ENCODE results near the gene CPT1B. TPM values are rescaled to one million over a fixed set of nuclear protein-coding genes. Genes with fewer than 3 reads are reported as not detected.

CPT1B gene
- total RNA-seq, 1 donor from 2014 or later, result not detected

DNA sequence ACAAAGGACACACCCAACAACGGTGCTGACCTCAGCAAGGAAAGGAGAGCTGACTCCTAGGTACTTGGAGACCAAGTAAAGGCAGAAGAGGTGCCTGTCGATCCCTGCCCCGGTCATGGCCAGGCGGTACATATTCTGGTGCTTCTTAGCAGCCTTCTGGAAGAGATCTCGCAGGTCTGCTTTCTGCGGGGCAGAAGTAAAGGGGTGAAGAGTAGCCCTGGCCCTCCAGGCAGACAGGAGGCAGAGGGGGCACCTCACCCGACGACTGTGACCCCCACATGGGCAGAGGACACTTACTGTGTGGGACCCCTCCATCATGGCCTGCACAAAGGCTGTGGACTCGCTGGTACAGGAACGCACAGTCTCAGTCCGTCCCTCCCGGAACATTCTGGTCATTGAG, 7.4 kb downstream of the CPT1B start:
- no peak for DNase-seq (ENCODE audit: low spot score)

DNA sequence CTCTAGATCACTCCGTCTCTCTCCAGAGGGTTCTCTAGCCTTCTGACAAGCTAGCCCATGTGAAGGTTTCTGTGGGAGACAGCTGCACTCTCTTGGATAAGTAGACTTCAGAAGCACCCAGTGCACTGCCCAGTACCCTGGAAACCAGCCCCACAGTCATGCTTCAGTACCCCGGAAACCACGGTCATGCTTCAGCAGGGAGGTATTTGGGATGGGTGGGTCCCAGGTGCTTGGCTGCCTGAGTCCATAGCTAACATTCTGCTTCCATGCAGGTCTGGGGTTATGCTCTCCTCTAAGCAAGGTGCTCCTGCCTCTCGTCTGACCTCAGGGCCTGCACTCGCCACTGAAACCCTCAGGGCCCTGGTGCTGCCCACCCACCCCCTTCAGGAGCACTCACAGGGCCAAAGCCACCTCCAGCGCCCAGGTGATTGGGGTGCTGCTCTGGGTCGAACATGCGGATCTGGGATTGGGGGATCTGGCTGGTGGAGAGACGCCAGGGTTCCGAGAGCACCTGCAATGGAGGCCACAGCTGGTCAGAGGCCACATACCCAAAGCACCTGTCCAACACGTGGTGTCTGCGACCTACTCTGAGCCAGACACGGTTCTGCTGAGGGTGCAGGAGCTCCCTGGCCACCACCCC, 8.2 kb downstream of the CPT1B start:
- no peak for DNase-seq (ENCODE audit: low spot score)

DNA sequence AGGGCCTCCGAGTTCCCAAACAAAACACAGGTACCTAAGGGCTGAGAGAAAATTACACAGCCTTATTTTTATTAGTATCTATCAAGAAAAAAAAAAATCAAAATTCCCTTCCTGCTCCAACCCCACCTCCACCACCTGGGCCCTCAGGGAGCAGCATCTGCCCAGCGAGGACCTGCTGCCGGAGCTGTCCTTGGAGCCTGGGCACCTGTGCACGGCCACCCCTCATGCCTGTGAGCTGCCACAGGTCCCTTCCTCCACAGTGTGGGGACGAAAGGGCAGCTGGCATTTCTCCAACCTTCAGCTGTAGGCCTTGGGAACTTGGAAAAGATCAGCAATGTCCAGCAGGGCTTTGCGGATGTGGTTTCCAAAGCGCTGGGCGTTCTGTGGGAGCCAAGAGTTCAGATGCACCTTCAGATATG, 9.2 kb downstream of the CPT1B start:
- DNase-seq (ENCODE audit: low spot score), result no peak

DNA sequence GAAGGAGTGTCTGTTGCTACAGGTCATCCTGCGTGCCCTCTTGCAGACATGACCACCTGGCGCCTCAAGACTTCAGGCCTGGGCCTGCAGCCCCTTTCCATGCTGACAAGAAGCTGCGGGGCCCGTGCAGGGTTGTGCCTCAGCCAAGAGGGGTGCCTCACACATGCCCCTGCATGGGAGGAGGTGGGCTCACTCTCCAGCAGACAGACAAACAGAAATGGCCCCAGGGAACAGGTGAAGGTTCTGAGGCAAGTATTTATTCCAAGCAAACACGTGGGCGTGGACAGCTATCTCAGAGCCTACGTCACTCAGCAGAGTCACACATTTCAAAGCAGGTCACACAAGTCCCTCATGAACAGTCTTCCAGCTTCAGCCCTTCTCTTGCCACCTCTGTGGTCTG, 9.6 kb downstream of the CPT1B start:
- DNase-seq (ENCODE audit: low spot score), result peak; percentile 35

DNA sequence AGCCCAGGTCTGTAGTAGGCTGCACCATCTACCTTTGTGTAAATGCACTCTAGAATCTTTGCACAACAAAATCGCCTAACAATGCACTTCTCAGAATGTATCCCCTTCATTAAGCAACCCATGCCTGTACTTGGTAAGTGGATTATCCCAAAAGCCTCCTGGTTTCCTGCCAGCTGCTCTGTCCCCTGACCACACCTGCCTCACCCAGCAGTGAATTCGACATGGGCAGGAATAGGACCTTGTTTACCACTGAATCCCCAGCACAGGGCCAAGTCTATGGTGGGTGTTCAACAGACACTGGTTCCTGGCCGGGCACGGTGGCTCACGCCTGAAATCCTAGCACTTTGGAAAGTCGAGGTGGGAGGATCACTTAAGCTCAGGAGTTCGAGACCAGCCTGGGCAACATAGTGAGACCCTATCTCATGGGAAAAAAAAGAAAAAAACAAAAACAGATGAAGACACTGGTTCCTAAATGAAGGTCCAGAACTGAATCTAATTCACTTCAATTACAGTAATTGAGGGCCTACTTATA, 10.4 kb downstream of the CPT1B start:
- DNase-seq (ENCODE audit: low spot score), result no peak

DNA sequence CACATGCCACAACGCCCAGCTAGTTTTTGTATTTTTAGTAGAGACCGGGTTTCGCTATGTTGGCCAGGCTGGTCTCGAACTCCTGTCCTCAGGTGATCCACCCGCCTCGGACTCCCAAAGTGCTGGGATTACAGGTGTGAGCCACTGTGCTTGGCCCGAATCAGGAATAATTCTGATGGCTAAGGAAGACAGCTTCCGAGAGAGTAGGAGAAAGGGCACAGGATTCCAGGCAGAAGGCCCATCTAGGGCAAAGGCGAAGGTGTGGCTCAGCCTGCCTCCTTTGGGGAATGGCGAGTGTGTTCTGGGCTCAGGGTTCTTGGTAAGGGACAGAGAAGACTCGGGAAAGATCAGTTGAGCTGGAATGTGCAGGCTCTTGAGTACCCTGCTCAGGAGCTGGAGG, 13.9 kb downstream of the CPT1B start:
- DNase-seq (ENCODE audit: low spot score), result no peak

DNA sequence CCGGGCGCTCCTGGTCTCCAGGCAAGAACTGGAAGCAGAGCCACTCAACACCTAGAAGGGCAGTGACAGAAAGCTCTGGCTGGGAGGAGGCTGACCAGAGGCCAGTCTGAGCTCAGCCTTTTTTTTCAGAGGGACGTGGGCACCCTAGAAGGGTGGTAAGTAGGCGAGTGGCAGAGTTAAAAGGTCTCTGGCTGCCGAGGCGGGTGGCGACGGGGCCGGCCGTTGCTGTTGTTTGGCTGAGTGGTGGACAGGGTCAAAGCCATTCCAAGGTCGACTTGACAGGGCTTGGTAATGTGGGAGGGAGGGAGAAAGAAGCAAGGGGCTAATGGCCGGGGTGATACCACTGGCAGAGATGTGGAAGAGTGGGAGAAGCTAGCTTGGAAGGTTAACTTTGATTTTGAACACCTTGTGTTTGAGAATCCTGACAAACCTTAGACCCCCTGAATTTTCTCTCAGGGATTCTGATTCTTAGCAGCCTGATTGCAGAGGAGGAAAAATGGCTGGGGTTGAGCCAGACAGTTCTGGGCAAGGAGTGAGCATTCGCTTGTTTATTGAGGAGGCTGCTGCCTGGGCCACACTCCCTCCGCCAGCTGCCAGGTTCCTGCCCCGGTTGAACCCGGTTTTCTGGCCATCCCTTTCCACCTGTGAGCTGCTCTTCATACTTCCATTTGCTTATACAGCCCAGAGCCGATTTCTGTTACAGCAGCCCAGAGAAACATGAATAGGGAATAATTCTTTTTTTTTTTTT, 14.6 kb downstream of the CPT1B start:
- no peak for DNase-seq (ENCODE audit: low spot score)

DNA sequence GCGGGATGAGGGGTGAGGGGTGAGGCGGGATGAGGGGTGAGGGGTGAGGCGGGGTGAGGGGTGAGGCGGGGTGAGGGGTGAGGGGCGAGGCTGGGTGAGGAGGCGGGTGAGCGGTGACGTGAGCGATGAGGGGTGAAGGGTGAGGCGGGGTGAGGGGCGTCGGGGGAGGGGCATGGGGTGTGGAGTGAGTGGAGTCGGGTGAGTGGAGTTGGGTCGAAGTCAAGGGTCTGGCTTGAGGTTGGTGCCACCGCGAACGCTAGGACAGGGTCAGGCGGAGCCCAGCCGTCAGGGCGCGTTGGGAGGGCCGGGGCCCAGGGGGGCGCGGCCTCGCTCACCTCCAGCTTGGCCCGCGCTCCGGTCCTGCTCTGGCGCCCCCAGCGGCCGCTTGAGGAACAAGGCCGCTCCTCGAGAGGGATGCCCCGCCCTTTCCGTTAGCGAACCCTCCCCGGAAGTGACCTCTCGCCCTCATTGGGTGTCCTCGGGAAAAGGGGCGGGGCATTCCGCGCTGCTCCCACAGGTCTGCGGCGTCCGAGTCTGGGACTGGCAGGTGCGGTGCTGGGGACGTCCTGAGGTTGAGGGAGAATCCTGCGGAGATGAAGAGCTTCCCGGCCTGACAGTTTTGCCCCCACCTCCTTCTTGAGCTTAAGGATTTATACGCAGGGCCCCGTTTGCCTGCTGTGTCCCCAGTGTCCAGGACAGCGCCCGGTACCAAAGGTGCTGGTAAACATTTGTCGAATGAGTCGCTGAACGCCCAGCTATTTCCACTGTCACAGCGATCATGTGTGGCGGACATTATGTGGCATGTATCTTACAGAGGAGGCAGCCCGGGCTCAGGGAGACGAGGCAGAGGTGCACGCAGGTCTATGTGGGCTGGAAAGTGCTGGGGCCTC, 15.5 kb downstream of the CPT1B start, which contains the start of gene SYCE3:
TSS of gene SYCE3 (minus strand) at position 397 of the 890 bp plus-strand sequence. CDS start 6,514 bp downstream, outside the sequence.
- DNase-seq (ENCODE audit: low spot score), result peak; percentile 97

DNA sequence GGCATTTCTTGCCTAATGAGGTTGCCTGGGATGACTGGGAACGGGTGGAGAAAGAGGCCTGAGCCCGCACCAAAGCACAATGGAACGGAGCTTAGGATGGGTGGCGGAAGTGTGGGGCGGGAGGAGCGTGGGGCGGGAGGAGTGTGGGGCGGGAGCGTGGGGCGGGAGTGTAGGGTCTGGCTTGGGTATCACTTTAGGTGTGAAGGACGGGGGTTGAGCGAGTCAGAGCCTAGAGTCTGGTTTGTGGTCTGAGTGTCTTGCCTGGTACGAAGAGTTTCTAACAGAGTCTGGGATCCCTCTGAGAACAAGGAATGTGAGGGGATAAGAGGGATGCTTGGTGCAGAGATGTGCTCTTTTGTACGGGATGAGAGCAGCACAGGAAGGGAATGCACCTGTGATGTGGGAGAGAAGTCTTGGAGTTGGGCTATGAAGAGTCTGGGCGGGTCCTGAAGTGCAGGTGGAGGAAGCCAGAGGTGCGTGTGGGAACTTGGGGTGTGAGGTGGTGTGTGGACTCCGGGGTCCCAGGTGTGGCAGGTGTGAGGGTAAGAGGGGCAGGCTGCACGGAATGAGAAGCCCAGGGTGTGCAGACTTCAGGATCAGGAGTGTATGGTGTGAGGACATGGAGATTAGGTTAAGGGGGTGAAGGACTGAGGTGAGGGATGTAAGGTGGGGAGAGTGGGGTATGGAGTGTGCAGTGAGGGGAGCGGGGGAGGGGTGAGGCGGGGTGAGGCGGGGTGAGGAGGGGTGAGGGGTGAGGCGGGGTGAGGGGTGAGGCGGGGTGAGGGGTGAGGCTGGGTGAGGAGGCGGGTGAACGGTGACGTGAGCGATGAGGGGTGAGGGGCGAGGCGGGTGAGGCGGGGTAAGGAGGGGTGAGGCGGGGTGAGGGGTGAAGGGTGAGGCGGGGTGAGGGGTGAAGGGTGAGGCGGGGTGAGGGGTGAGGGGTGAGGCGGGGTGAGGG, 16.5 kb downstream of the CPT1B start:
- no peak for DNase-seq (ENCODE audit: low spot score)

DNA sequence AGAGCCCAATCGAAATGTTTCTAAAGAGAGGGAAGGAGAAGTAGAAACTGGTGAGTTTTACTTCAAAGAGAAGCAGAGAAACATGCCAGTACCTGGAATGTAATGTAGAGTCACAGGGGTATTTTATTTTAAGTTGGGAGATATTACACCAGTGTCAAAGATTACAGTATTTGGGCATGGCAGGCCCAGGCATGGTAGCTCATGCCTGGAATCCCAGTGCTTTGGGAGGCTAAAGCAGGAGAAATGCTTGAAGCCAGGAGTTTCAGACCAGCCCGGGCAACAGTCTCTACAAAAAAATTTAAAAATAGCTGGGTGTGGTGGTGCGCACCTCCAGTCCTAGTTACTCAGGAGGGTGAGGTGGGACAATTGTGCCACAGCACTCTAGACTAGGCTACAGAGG, 18.2 kb downstream of the CPT1B start:
- no peak for DNase-seq (ENCODE audit: low spot score)

DNA sequence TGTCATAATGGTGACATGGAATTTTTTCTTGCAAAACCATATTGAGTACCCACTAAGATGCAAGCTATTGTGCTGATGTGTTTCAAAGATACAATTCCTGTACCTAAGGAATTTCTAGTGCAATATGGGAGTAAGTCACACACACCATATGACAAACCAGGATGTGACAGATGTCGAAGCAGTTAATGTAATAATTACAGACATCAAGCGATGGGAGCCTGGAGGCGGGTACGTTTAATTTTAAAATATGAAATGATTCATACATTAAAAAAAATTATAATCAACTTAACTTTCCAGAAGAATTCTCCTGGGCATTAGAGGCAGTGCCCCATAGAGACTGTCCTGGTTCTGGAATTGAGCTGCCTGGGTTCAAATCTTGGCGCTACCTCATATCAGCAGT, 21.5 kb downstream of the CPT1B start:
- no peak for DNase-seq (ENCODE audit: low spot score)

DNA sequence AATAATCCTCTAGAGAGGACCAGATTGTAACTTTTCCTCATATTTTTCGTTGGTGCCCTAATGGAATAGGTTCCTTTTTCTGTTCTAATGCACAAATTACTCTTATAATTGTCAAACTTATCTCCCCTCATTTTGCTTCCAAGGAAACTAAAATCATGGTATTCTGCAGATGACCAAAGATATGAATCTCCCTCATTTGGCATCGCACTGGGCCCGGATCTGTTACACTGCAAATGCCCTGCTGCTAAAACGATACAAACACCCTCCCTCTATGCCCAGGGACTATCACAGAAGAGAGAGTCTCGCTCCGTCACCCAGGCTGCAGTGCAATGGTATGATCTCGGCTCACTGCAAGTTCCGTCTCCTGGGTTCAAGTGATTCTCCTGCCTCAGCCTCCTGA, 24.9 kb downstream of the CPT1B start:
- DNase-seq (ENCODE audit: low spot score), result no peak

DNA sequence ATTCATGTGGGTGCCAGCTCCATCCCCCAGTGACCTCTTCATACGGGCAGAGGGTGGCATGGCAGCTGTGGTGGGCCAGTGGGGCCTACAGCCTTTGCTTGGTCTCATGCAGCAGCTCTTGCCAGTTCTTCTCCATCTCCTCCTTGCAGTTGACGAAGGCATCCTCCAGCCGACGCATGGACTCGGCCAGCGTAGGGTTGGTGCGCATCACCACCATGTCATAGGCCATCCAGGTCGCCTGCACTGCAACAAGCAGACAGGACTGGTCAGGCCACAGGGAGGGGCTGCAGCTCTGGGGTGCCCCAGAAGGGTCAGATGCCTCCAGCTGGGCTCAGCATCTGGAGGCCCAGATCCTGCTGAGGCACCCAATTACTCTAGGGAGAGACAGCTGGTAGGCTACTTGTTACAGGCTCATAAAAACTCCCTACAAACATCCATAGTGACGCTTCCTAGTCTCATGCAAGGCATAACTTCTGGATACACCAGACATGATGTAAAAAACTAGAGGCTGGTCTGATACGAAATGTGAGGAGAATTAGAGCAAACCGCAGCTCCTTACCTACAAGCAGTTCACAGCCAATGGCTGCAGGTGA, 27.0 kb downstream of the CPT1B start:
- no peak for DNase-seq (ENCODE audit: low spot score)

DNA sequence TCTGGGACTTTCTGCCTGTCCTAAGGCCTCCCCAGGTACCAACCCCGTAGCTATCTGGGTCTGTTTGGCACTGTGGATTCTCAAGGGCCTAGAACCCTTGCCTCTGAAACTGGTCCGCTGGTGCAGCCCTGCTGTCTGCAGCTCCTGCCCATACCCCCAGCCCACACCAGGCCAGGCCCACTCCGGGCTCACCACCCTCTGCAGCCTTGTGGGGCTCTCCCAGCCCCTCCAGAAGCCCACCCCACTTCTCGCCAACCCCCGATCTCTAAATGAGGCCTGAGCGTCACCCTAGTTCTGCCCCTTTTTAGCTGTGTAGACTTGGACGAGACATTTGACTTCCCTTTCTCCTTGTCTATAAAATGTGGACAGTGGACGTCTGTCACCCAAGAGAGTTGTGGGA, 27.8 kb downstream of the CPT1B start:
- no peak for DNase-seq (ENCODE audit: low spot score)

DNA sequence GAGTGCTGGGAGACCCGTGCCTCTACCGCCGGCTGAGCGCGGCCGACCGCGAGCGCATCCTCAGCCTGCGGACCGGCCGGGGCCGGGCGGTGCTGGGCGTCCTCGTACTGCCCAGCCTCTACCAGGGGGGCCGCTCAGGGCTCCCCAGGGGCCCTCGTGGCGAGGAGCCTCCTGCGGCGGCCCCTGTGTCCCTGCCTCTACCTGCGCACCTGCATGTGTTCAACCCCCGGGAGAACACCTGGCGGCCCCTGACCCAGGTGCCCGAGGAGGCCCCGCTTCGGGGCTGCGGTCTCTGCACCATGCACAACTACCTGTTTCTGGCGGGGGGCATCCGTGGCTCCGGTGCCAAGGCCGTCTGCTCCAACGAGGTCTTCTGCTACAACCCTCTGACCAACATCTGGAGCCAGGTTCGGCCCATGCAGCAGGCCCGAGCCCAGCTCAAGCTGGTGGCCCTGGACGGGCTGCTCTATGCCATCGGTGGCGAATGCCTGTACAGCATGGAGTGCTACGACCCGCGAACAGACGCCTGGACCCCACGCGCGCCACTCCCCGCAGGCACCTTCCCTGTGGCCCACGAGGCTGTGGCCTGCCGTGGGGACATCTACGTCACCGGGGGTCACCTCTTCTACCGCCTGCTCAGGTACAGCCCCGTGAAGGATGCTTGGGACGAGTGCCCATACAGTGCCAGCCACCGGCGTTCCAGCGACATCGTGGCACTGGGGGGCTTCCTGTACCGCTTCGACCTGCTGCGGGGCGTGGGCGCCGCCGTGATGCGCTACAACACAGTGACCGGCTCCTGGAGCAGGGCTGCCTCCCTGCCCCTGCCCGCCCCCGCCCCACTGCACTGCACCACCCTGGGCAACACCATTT, 29.1 kb downstream of the CPT1B start:
- DNase-seq (ENCODE audit: low spot score), result no peak

DNA sequence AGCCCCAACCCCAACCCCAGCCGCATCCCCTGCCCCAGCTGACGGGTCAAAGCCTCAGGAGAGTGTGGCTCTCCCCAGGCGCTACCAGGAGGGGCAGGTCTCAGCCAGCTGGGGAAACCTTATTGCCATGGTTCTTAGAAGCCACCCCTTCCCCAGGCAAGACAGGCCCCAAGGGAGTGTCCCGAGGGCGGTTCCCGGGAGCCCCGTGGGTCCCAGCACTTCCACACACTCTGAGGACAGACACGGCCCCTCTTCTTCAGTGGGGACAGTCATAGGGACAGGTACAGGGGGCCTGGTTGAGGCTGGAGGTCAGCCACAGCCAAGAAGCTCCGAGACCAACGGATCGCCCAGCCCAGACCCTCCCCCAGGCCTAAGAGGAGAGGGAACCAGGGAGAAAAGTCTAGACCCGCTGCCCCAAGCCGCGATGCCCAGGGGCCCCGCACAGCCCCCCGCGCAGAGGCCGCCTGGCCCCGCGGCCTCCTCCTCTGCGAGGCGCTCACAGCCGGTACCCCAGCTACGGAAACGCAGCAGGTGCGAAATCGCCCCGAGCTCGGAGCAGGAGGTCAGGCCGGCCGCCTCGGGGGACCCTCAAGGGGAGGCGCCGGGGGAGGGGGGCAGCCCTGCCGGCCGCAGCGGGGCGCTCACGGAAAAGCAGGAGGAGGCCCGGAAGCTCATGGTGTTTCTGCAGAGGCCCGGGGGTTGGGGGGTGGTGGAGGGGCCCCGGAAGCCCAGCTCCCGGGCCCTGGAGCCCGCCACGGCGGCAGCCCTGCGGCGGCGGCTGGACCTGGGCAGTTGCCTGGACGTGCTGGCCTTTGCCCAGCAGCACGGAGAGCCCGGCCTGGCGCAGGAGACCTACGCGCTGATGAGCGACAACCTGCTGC, 29.9 kb downstream of the CPT1B start:
- DNase-seq (ENCODE audit: low spot score), result no peak

DNA sequence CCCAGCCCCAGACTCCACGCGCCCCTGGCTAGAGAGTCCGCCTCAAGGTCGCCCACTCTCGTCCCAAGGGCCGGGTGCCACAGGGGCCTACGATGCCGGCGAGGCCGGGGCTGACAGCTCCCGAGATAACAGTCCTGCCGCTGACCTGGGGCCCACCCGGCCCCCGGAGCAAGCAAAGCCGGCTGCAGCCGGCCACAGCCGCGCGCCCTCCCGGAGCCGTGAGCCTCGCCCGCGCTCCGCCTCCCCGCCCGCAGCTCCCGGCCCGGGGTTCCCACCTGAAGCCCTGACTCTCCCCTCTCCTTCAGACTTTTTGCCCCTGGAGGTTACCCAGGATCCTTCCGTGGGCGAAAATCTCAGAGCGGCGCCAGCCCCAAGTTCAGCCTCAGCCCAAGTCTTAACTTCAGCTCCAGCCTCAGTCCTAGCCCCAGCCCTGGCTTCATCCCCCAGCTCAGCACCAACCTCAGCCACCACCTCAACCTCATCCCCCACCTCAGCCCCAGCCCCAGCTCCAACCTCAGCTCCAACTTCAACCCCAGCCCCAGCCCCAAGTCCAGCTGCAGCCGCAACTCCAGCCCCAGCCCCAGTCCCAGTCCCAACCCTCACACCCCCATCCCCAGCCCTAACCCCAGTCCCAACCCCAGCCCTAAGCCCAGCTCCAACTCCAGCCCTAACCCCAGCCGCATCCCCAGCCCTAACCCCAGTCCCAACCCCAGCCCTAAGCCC, 30.8 kb downstream of the CPT1B start:
- DNase-seq (ENCODE audit: low spot score), result no peak
